Naive thymus-derived CD4-positive, alpha-beta T cell (primary cell): ENCODE measurements around the gene SIGLEC6. TPM values are rescaled to one million over a fixed set of nuclear protein-coding genes. Genes with fewer than 3 reads are reported as not detected.
"Not testable (repeated sequence)": the region's sequence is repeated elsewhere in the genome, so short reads cannot be mapped to it uniquely, and the experiment has no call there.

Source experiments
- ATAC-seq: fragments of 150-1000 bp; cut with Tn5 transposase; 2 replicates; pipeline ENCODE4 v1.10.0; 2021; ENCODE audit warnings: mild to moderate bottlenecking, moderate library complexity
- CTCF ChIA-PET: fragments of 350-600 bp; sonication (Branson Sonifier 250); formaldehyde crosslinking; loops from one replicate; lab custom pipeline; 2021; ENCODE audit warnings: antibody characterized with exemption; lab: Charles Lee
- POLR2A ChIA-PET: fragments of 350-600 bp; sonication (Branson Sonifier 250); formaldehyde crosslinking; loops from one replicate; lab custom pipeline; 2021; ENCODE audit warnings: antibody characterized with exemption, inconsistent platforms; lab: Charles Lee
- DNase-seq, 9 donors: peaks; one replicate each; pipeline versions ENCODE4 v3.0.0 to v3.0.0-alpha.2; 2020 to 2022; ENCODE audit warnings: mixed read lengths in 1 of 9
- H3K27ac ChIP-seq: one replicate; pipeline ENCODE4 v1.7.0; 2013; ENCODE audit warnings: mild to moderate bottlenecking, low read depth, low read length, moderate library complexity
- H3K27me3 ChIP-seq, 2 donors: one replicate each; pipeline ENCODE4 v1.7.0; 2013; ENCODE audit warnings: low read length in 2 of 2, mild to moderate bottlenecking in 2 of 2, moderate library complexity in 2 of 2; ENCODE audit not compliant: control insufficient read depth in 2 of 2, insufficient read depth in 2 of 2
- H3K36me3 ChIP-seq, 3 experiments: 1 replicate in 2 of 3; 2 replicates in 1 of 3; pipeline ENCODE4 v1.7.0; 2013; ENCODE audit warnings: low read length in 3 of 3, mild to moderate bottlenecking in 3 of 3, moderate library complexity in 1 of 3; ENCODE audit not compliant: insufficient read depth in 3 of 3, control insufficient read depth in 2 of 3
- H3K4me1 ChIP-seq, 2 donors: one replicate each; pipeline ENCODE4 v1.7.0; 2013; ENCODE audit warnings: low read length in 2 of 2, mild to moderate bottlenecking in 2 of 2, moderate library complexity in 1 of 2; ENCODE audit not compliant: control insufficient read depth in 2 of 2, insufficient read depth in 2 of 2
- H3K4me3 ChIP-seq: 2 replicates; pipeline ENCODE4 v1.7.0; 2013; ENCODE audit warnings: mild to moderate bottlenecking, low read length
- H3K9me3 ChIP-seq, 3 experiments: 1 replicate in 2 of 3; 2 replicates in 1 of 3; pipeline ENCODE4 v1.7.0; 2013; ENCODE audit warnings: low read length in 3 of 3; ENCODE audit not compliant: control insufficient read depth in 2 of 3
- H3K27ac Mint-ChIP-seq, 9 donors: one replicate each; pipeline ENCODE4 v1.8.0; 2020 to 2022; ENCODE audit warnings: mixed read lengths in 9 of 9, mild to moderate bottlenecking in 8 of 9, moderate library complexity in 5 of 9, inconsistent platforms in 2 of 9
- H3K27me3 Mint-ChIP-seq, 5 donors: one replicate each; pipeline ENCODE4 v1.8.0; 2021 to 2022; ENCODE audit warnings: mixed read lengths in 5 of 5, mild to moderate bottlenecking in 1 of 5
- H3K36me3 Mint-ChIP-seq, 5 donors: one replicate each; pipeline ENCODE4 v1.8.0; 2020 to 2022; ENCODE audit warnings: mixed read lengths in 5 of 5, mild to moderate bottlenecking in 3 of 5, inconsistent platforms in 1 of 5
- H3K4me1 Mint-ChIP-seq, 7 donors: one replicate each; pipeline ENCODE4 v1.8.0; 2020 to 2022; ENCODE audit warnings: mixed read lengths in 7 of 7, mild to moderate bottlenecking in 3 of 7, inconsistent platforms in 1 of 7
- H3K4me3 Mint-ChIP-seq, 10 donors: one replicate each; pipeline ENCODE4 v1.8.0; 2020 to 2022; ENCODE audit warnings: mild to moderate bottlenecking in 10 of 10, mixed read lengths in 10 of 10, moderate library complexity in 6 of 10, inconsistent platforms in 2 of 10
- H3K9me3 Mint-ChIP-seq, 11 donors: one replicate each; pipeline ENCODE4 v1.8.0; 2020 to 2022; ENCODE audit warnings: mixed read lengths in 11 of 11, mild to moderate bottlenecking in 4 of 11, inconsistent platforms in 1 of 11, moderate library complexity in 1 of 11
- intact Hi-C, 2 donors: fragments of 100-400 bp; cut with micrococcal nuclease; formaldehyde crosslinking; loops; one replicate each; pipeline ENCODE4 v1.15.1; 2023
- polyA plus RNA-seq, 2 donors: library from polyadenylated mRNA; unstranded; fragments of 300-500 nt; fragmentation: Illumina TruSeq; gene quantifications; one replicate each; pipeline ENCODE4 v1.2.3, GENCODE V29; 2021
- total RNA-seq, 6 experiments: library from RNA in 5 of 6; stranded (reverse) in 5 of 6; gene quantifications; 1 replicate in 5 of 6; 2 replicates in 1 of 6; pipeline ENCODE4 v1.2.3 and lab custom pipeline; 2021 to 2026

The SIGLEC6 gene
- total and polyA plus RNA-seq, 7 experiments from 2014 or later = 0.46 to 2.5 (median 0.64) TPM; not detected in 2

GRCh38 chr19:51507192-51507591 lies 24.3 kb downstream of the SIGLEC6 start:
- CTCF ChIA-PET = interaction anchor here (0.8 kb wide), 1 partner anchor 8 kb away, joined by 3 read pairs; no protein-coding TSS in a partner anchor

GRCh38 chr19:51505904-51506303 lies 25.6 kb downstream of the SIGLEC6 start:
- H3K27me3 ChIP-seq = no peaks in the 10 kb centered on the region
- H3K27me3 Mint-ChIP-seq = peaks cover 3 to 14% (median 4%) of the 10 kb centered on the region in 5 donors
- H3K4me1 ChIP-seq = peaks cover 0 to 7% of the 10 kb centered on the region in 2 donors
- H3K27ac ChIP-seq = no peak overlapping the region
- H3K4me3 ChIP-seq = no peak overlapping the region
- peaks cover 0 to 10% (median 6%) of the 10 kb centered on the region in 5 donors for H3K36me3 Mint-ChIP-seq
- ATAC-seq (no peak), DNase-seq (no peak)
- H3K4me1 Mint-ChIP-seq = peaks cover 0 to 21% (median 6%) of the 10 kb centered on the region in 7 donors
- ChIA-PET CTCF (no interaction called here), POLR2A (no interaction called here)
- peaks cover 0 to 7% (median 0%) of the 10 kb centered on the region in 3 experiments for H3K9me3 ChIP-seq
- no peak overlapping the region for H3K27ac Mint-ChIP-seq
- no peaks in the 10 kb centered on the region for H3K36me3 ChIP-seq
- intact Hi-C loops = no loop called here
- no peak overlapping the region for H3K4me3 Mint-ChIP-seq
- peaks cover 4 to 16% (median 8%) of the 10 kb centered on the region in 11 donors for H3K9me3 Mint-ChIP-seq

More at GRCh38 chr19:51507192-51507591, 24.3 kb downstream of the SIGLEC6 start:
- H3K9me3 Mint-ChIP-seq = peaks cover 4 to 16% (median 8%) of the 10 kb centered on the region in 11 donors
- no peak overlapping the region for H3K4me3 Mint-ChIP-seq
- H3K9me3 ChIP-seq = peaks cover 0 to 7% (median 0%) of the 10 kb centered on the region in 3 experiments
- peaks cover 0 to 10% (median 5%) of the 10 kb centered on the region in 5 donors for H3K36me3 Mint-ChIP-seq
- ATAC-seq (no peak), DNase-seq (no peak)
- H3K4me1 ChIP-seq = no peaks in the 10 kb centered on the region
- no peak overlapping the region for H3K27ac Mint-ChIP-seq
- no peak overlapping the region for H3K4me3 ChIP-seq
- peaks cover 8 to 16% (median 14%) of the 10 kb centered on the region in 5 donors for H3K27me3 Mint-ChIP-seq
- intact Hi-C loops = no loop called here
- peaks cover 0 to 9% (median 0%) of the 10 kb centered on the region in 7 donors for H3K4me1 Mint-ChIP-seq
- no peak overlapping the region for H3K27ac ChIP-seq
- POLR2A ChIA-PET = no interaction called here
- H3K36me3 ChIP-seq = no peaks in the 10 kb centered on the region
- H3K27me3 ChIP-seq = no peaks in the 10 kb centered on the region

- ATAC-seq = no peak
- Histone ChIP-seq H3K27ac (no peak overlapping the region), H3K36me3 (no peaks in the 10 kb centered on the region), H3K9me3 (peaks cover 0 to 7% (median 0%) of the 10 kb centered on the region in 3 experiments), H3K4me1 (peaks cover 0 to 7% of the 10 kb centered on the region in 2 donors), H3K4me3 (no peak overlapping the region), H3K27me3 (no peaks in the 10 kb centered on the region)
- H3K27ac Mint-ChIP-seq = no peak overlapping the region
- no peak for DNase-seq
- intact Hi-C loops = no loop called here
- ChIA-PET CTCF (no interaction called here), POLR2A (no interaction called here)
- H3K9me3 Mint-ChIP-seq = peaks cover 4 to 16% (median 8%) of the 10 kb centered on the region in 11 donors
- peaks cover 0 to 23% (median 6%) of the 10 kb centered on the region in 7 donors for H3K4me1 Mint-ChIP-seq
- H3K27me3 Mint-ChIP-seq = peaks cover 0 to 7% (median 2%) of the 10 kb centered on the region in 5 donors
- H3K4me3 Mint-ChIP-seq = no peak overlapping the region
- peaks cover 0 to 10% (median 6%) of the 10 kb centered on the region in 5 donors for H3K36me3 Mint-ChIP-seq
Measured at GRCh38 chr19:51503896-51504295, 27.6 kb downstream of the SIGLEC6 start.

- intact Hi-C loops = no loop called here
- Mint-ChIP-seq H3K9me3 (peaks cover 4 to 16% (median 8%) of the 10 kb centered on the region in 11 donors), H3K4me1 (peaks cover 0 to 23% (median 6%) of the 10 kb centered on the region in 7 donors), H3K4me3 (no peak overlapping the region), H3K27me3 (peaks cover 0 to 6% (median 3%) of the 10 kb centered on the region in 5 donors), H3K36me3 (peaks cover 0 to 10% (median 6%) of the 10 kb centered on the region in 5 donors), H3K27ac (no peak overlapping the region)
- Histone ChIP-seq H3K27me3 (no peaks in the 10 kb centered on the region), H3K27ac (no peak overlapping the region), H3K4me1 (peaks cover 0 to 7% of the 10 kb centered on the region in 2 donors), H3K4me3 (no peak overlapping the region), H3K9me3 (peaks cover 0 to 7% (median 0%) of the 10 kb centered on the region in 3 experiments), H3K36me3 (no peaks in the 10 kb centered on the region)
- ATAC-seq = peak; percentile 68
- ChIA-PET CTCF (no interaction called here), POLR2A (interaction anchor here (0.7 kb wide), 1 partner anchor 38 kb away, joined by 4 read pairs; no protein-coding TSS in a partner anchor)
- DNase-seq = no peak
Measured at GRCh38 chr19:51503286-51503817, 28.1 kb downstream of the SIGLEC6 start.

- Histone ChIP-seq H3K4me1 (peaks cover 0 to 7% of the 10 kb centered on the region in 2 donors), H3K27ac (no peak within 1 kb of the TSS), H3K27me3 (no peaks in the 10 kb centered on the region), H3K9me3 (peaks cover 0 to 7% (median 0%) of the 10 kb centered on the region in 3 experiments), H3K36me3 (no peaks in the 10 kb centered on the region), H3K4me3 (no peak within 1 kb of the TSS)
- peaks cover 0 to 23% (median 6%) of the 10 kb centered on the region in 7 donors for H3K4me1 Mint-ChIP-seq
- H3K36me3 Mint-ChIP-seq = peaks cover 0 to 10% (median 6%) of the 10 kb centered on the region in 5 donors
- ATAC-seq (peak; percentile 80), DNase-seq (peak in 1 of 9 donors; percentile 35)
- peaks cover 4 to 16% (median 8%) of the 10 kb centered on the region in 11 donors for H3K9me3 Mint-ChIP-seq
- peaks cover 0 to 6% (median 3%) of the 10 kb centered on the region in 5 donors for H3K27me3 Mint-ChIP-seq
- H3K27ac Mint-ChIP-seq = peak within 1 kb of the TSS in 1 of 9 donors; percentile 70
- ChIA-PET CTCF (no interaction called here), POLR2A (no interaction called here)
- H3K4me3 Mint-ChIP-seq = peak within 1 kb of the TSS in 2 of 10 donors; percentile 27 to 64
- intact Hi-C loops = no loop called here
Measured at GRCh38 chr19:51501594-51502263, 29.7 kb downstream of the SIGLEC6 start, which contains the start of gene SIGLEC12. Gene SIGLEC12, minus strand, starts transcription at chr19:51501800. Its CDS starts 67 bp downstream, at chr19:51501733.

- Mint-ChIP-seq H3K27ac (peak overlapping the region in 1 of 9 donors; percentile 70), H3K4me3 (peak overlapping the region in 1 of 10 donors; percentile 64), H3K9me3 (peaks cover 4 to 16% (median 8%) of the 10 kb centered on the region in 11 donors), H3K4me1 (peaks cover 0 to 23% (median 6%) of the 10 kb centered on the region in 7 donors)
- H3K4me3 ChIP-seq, POLR2A ChIA-PET, H3K27ac ChIP-seq, H3K9me3 ChIP-seq, H3K27me3 ChIP-seq, H3K27me3 Mint-ChIP-seq, CTCF ChIA-PET, H3K36me3 ChIP-seq, H3K4me1 ChIP-seq, intact Hi-C loops, H3K36me3 Mint-ChIP-seq, DNase-seq, ATAC-seq: not testable (repeated sequence)
Measured at GRCh38 chr19:51500931-51501330, 30.5 kb downstream of the SIGLEC6 start.
